CD4-positive, alpha-beta T cell treated with Interleukin-6 at 100 ng/mL for 8 hours (primary cell): ENCODE results near the gene SAMD10.
"Not testable (repeated sequence)": the region's sequence is repeated elsewhere in the genome, so short reads cannot be mapped to it uniquely, and the experiment has no call there.

Source experiments
- DNase-seq: peaks from one replicate; pipeline ENCODE4 v3.0.0-alpha.2; 2020; ENCODE audit warnings: mixed read lengths, low spot score

The SAMD10 gene

DNA sequence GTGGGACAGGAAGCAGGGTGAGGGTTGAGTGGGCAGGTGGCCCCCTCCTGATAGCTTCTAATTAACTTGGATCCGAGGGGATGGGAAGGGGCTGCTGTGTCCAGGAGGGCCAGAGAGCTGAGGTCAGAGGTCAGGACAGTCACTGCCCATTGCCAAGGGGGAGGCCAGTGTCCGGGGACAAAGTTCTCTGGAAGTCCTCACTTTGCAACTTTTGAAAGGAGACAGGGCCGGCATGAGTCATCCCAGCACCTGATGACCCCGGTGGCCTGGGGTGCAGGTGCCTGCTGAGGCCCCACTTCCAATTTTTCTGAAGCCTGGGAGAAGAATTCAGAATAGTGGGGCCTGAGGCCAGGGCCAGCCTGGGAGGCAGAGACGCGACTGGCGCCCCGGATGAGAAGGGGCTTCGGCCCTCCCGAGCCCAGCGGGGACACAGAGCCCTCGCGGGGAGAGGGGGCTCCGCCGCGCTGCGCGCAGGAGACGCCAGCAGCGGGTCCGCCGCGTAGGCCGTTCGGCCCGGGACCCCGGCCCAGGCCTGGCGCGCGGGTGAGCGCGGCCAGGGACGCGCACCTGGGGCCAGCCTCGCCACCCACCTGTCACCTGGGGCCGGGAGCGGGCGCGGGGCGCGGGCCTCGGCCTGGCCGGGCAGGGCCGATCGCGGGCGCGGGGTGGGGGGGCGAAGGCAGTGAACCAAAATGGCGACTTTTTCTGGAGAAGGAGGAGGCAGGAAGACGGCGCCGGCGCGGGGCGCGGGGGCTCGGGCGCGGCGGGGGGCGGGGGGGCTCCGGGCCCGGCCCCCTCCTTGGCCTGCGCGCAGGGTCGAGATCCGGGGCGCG, 10.3 kb downstream of the SAMD10 start:
- DNase-seq: no peak

DNA sequence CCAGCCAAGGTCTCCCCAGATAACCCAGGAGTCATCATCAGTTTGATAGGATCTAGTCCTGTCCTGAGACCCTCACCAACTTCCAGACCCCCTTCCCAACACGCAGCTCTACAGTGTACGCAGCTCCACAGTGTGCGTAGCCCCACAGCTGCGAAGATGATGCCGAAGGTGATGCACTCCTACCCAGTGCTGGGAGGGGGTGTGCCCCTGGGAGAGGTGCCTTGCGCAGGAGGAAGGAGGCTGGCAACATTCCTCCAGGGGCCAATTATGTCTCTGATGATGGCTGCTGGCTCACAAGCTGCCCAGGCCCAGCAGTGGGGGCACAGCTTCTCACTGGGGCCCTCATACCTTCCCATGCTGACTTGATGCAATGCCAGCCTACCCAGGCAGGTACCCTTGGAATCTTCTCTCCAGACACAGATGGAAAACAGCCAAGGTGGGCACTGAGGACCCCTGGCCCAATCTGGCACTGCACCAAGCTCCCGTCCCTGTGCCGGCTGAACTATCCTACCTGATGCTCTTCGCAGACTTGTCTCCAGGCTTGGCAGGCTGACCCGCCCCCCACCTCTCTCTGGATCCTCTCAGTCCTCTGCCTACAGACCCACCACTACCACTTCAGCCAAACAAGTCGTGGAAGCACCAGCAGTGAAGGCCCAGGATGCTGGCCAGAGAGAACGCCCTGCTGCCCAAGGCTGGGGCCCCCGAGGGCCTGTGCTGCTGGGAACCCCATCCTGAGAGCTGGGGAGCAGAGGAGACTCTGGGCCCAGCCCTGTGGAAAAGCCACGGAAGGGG, 11.1 kb downstream of the SAMD10 start:
- no peak for DNase-seq

- DNase-seq: no peak
Observed at GRCh38 chr20:63967330-63968135, 11.9 kb downstream of the SAMD10 start.

DNA sequence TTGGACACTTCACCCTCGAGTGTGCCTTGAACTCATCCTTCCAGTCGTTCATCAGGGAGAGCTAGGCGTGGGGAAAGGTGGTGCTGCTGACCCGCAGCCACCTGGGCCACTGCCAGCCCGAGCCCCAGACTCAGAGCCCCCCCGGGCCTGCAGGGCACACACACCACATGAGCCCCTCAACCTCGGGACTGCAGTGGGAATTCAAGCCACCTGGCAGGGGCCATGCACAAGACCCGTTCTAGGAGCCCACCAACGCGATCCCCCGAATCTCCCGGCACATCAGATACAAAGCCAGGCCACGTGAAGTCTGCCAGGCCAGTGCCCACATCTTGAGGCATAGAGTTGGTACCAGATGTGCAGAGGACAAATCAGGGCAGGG, 12.5 kb downstream of the SAMD10 start:
- no peak for DNase-seq

GRCh38 chr20:63966172-63966943, 13.1 kb downstream of the SAMD10 start:
- DNase-seq: no peak

DNA sequence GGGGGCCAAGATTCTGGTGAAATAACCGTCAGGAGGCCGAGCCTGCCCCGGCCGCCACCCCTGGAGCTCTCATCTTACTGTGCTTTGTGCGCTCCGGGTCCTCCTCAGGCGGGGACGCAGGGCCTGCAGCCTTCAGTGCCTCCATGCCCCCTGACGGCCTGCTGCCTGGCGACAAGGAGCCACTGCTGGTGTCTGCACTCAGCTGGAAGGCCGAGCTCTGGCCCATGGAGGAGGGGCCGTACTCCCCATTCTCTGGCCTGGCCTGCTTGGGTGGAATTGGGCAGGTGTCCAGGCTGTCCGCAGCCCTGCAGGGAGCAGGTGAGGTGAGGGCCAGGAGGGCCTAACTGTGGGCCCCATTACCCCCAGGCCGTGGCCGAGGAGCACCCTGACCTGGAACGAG, 15.0 kb downstream of the SAMD10 start:
- no peak for DNase-seq

DNA sequence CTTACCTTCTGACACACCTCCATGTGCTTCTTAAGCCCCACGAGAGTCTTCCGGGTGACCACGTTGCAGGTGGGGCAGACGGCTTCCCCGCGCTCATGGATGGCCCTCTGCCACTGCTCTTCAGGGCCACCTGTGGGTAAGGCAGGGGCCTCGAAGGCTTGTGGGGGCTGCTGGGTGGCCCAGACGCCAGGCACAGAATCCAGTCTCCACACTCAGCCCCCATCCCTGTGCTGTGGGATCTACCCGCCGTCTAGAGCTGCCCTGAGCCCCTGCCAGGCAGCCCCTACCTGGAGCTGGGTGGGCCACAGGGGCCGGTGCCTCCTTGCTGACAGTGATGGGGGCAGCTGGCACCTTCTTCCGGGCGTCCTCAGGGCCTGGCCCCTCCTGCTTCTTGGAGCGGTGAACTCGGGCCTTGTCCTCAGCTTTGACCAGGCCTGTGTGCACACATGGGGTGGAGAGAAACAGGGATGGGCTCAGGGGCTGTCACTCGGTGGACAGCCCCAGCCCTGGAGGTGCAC, 15.6 kb downstream of the SAMD10 start:
- DNase-seq: no peak

GRCh38 chr20:63963348-63963741, 16.1 kb downstream of the SAMD10 start:
- no peak for DNase-seq

DNA sequence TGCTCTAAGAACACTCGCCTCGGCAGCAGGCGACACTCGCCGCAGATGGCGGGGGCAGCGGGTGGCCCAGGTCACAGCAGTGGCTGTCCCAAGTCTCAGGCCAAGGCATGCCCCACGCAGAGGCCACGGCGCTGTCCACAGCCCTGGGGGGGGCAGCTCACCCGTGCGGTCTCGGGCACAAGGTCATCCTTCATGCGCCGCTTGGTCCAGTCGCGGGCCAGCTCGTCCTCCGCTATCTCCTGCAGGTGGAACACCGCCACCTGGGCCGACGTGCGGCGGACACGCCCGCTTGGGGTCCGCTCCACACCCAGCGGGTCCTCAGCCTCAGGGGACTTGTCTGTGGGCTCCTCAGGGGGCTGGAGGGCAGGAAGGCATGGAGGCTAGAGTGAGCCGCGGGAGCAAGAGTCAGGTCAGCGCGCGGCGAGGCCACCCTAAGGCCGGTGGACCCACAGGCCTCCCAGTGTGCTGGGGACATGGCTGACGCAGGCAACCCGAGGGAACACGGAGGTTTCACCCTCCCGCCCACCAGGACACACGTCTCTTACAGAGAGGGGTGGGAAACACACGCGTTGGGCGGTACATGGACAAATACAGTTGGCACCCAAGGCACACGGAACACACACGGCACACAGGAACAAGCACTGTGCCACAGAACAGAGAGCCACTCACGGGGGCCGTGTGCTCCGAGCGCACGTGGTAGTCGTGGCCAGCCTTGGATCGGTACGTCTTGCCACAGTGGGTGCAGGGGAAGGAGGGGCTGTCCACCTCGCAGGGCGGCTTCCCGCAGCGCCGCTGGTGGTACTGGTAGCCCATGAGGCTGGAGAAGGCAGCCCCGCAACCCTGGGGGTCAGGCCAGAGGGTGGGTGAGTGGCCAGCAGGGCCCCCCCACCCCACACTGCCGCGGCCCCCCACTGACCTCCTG, 16.8 kb downstream of the SAMD10 start:
- DNase-seq: no peak

GRCh38 chr20:63961664-63962425, 17.6 kb downstream of the SAMD10 start:
- no peak for DNase-seq

GRCh38 chr20:63960654-63961621, 18.5 kb downstream of the SAMD10 start:
- not testable (repeated sequence) for DNase-seq

- DNase-seq: no peak
Observed at GRCh38 chr20:63959699-63960075, 19.8 kb downstream of the SAMD10 start.

- DNase-seq: no peak
Observed at GRCh38 chr20:63958964-63959698, 20.3 kb downstream of the SAMD10 start.

- no peak for DNase-seq
Observed at GRCh38 chr20:63958471-63958870, 21.0 kb downstream of the SAMD10 start.

DNA sequence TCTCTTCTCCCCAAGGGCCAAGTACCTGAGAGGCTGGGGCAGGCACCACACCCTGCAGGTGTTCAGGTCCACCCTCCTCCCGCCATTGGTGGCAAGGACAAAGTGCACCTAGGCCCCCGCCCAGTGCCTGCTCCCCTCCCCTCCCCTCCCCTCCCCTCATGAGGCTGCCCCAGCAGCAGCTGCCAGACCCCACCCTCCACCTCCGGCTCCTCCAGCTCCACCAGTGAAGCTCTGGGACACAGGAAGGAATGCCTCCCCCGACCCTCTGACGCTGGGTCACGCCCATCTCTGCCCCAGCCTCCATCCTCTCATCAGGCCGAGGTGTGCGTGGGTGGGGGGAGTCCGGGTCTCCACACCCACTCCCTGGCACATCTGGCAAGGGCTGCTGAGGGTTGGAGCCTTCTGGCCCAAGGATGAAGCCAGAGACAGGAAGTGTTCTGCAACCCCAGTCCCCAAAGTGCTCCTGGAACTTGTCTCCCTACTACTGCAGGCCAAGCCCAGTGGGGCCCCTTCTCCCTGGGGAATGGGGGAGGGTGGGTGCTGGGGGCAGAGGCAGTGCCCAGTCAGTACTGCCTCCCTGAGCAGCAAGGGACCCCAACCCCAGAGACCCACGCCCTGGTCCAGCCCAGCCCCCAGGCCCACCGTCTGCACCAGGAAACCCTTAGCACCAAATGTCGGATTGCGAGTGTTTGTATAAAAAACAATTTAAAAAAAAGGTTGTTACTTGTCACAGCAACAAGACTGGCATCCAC, 21.6 kb downstream of the SAMD10 start:
- DNase-seq: no peak

GRCh38 chr20:63957004-63957689, 22.3 kb downstream of the SAMD10 start:
- DNase-seq: peak; percentile 73

DNA sequence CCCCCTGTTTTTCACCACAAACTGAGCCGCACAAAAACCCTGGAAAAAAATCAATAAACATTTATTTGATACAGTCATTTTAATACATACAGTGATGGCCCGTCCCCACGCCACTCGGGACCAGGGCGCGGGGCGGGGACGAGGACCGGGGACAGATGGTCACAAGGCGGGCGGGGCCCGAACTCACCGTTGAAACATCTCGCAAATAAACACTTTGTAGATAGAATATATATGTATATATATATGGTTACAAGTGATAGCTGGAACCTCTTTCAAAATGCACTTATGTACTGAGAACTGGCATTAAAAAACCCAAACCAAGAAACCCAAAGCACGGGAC, 22.8 kb downstream of the SAMD10 start:
- no peak for DNase-seq
